Heart left ventricle (tissue), 16 donors: ENCODE measurements around the gene FTCD. TPM values are rescaled to one million over a fixed set of nuclear protein-coding genes. Genes with fewer than 3 reads are reported as not detected.

Experiments
- ATAC-seq, 4 donors: fragments of 200-7000 bp; cut with Tn5 transposase; one replicate each; pipeline ENCODE4 v1.9.1; 2020 to 2022; ENCODE audit warnings: moderate library complexity in 4 of 4, mild to moderate bottlenecking in 3 of 4, moderate number of reproducible peaks in 1 of 4
- DNase-seq, 5 donors: peaks; one replicate each; pipeline ENCODE4 v3.0.0-alpha.2; 2020
- H3K27ac ChIP-seq, 12 donors: fragments of 200-600 bp; sonication (generic) in 4 of 12; one replicate each; pipeline versions ENCODE4 v1.5.0 to v1.8.0; 2016 to 2022; ENCODE audit warnings: mild to moderate bottlenecking in 2 of 12
- H3K27me3 ChIP-seq, 9 donors: fragments of 200-600 bp; sonication (generic) in 2 of 9; one replicate each; pipeline versions ENCODE4 v1.5.1 to v1.8.0; 2016 to 2022; ENCODE audit warnings: mild to moderate bottlenecking in 3 of 9
- H3K36me3 ChIP-seq, 9 donors: fragments of 200-600 bp; sonication (generic) in 2 of 9; one replicate each; pipeline versions ENCODE4 v1.5.0 to v1.8.0; 2018 to 2022; ENCODE audit warnings: mild to moderate bottlenecking in 2 of 9
- H3K4me1 ChIP-seq, 12 donors: fragments of 200-600 bp; sonication (generic) in 4 of 12; one replicate each; pipeline versions ENCODE4 v1.5.0 to v1.8.0; 2016 to 2022; ENCODE audit warnings: mild to moderate bottlenecking in 3 of 12
- H3K4me3 ChIP-seq, 12 donors: fragments of 200-600 bp; sonication (generic) in 4 of 12; one replicate each; pipeline versions ENCODE4 v1.5.0 to v1.8.0; 2017 to 2022; ENCODE audit warnings: mild to moderate bottlenecking in 9 of 12, moderate library complexity in 4 of 12
- H3K9me3 ChIP-seq, 12 donors: fragments of 200-600 bp; sonication (generic) in 4 of 12; one replicate each; pipeline versions ENCODE4 v1.5.0 to v1.8.0; 2016 to 2022; ENCODE audit warnings: mild to moderate bottlenecking in 1 of 12
- CTCF ChIP-seq, 12 donors: fragments of 200-600 bp; sonication (generic) in 4 of 12; IDR thresholded peaks; one replicate each; pipeline versions ENCODE4 v1.5.0 to v1.8.0; 2018 to 2022; ENCODE audit warnings: antibody characterized with exemption in 12 of 12, mild to moderate bottlenecking in 5 of 12
- POLR2A ChIP-seq, 2 donors: fragments of 450-650 bp; IDR thresholded peaks; one replicate each; pipeline ENCODE4 v1.6.1; 2017; ENCODE audit warnings: antibody characterized with exemption in 2 of 2, mild to moderate bottlenecking in 2 of 2, moderate library complexity in 2 of 2
- WGBS, 4 donors: extraction: QIAGEN DNeasy Blood & Tissue Kit in 2 of 4; methylation state at CpG; one replicate each; pipeline versions ENCODE4 v1.1.5 to v1.1.7; 2013 to 2018; 5-methylcytosine and 5-hydroxymethylcytosine counted together
- intact Hi-C, 10 donors: fragments of 100-400 bp; cut with DNase I; formaldehyde crosslinking; loops; one replicate each; pipeline versions ENCODE4 v1.11.1 to v1.14.2; 2022
- polyA plus RNA-seq, 2 donors: library from polyadenylated mRNA; stranded (reverse); fragments of 200-250 nt; gene quantifications; one replicate each; pipeline ENCODE4 v1.2.3, GENCODE V29; 2013
- total RNA-seq, 9 donors: library from RNA; depleted of rRNA in 2 of 9; stranded (reverse); fragments of >200 nt in 2 of 9; fragmentation: NEBNext Ultra II Directional in 3 of 9; extraction: Animal tissue kit (Norgen Biotek cat#: 25700) in 3 of 9; gene quantifications; one replicate each; pipeline versions ENCODE4 v1.1.0 to v1.2.4, GENCODE V29; 2016 to 2023
- donor health status: ischemic (EF 13 %, LVEDD 7.1; RV severe dilation, severe dysfunction).
- donor health status: healthy with polysubstance abuse.
- donor health status: DM: no; HTN: yes; CAD: no.
- donor health status: DM: no; HTN: no; CAD: no.
- donor health status: ischemic (EF 25% LVEDD 6.9; RV normal size, moderate dysfunction).
- donor health status: ischemic (EF 25% LVEDD 5.7; RV mildly dilated, moderate dysfunction).
- donor health status: healthy.
- donor health status: DM: yes; HTN: yes; CAD: no.
- donor health status: ischemic (EF 35%, LVEDD 5.7; RV mildly dilated, moderate dysfunction).
- donor health status: nonischemic (EF 11% LVEDD 7.7; RV severe dilation, severe dysfunction).
- donor health status: DM: yes; HTN: yes; CAD: no.
- donor health status: PGD.
- donor health status: ischemic (EF 29% LVEDD 5.4; RV normal size, mild dysfunction).
- donor health status: nonischemic (EF 23%, LVEDD 6.1; RV moderate dilation, normal function).

Gene FTCD
- total and polyA plus RNA-seq, 11 donors: 0.17 to 3.1 (median 1.2) TPM; not detected in 1

- peak overlapping the region in 3 of 12 donors; percentile 6 to 17 (median 11) for H3K4me3 ChIP-seq
- no peaks in the 10 kb centered on the region for H3K27me3 ChIP-seq
- ATAC-seq: peak; percentile 53 to 89 (median 83)
- H3K36me3 ChIP-seq: no peaks in the 10 kb centered on the region
- H3K27ac ChIP-seq: peak overlapping the region; percentile 41 to 99 (median 76)
- intact Hi-C loops: loop anchor here in 1 of 10 donors (10.0 kb wide), 1 partner anchor 67 kb away; no protein-coding TSS in a partner anchor
- H3K4me1 ChIP-seq: peaks cover 0 to 24% (median 5%) of the 10 kb centered on the region in 12 donors
- WGBS, 4 donors: 70 to 76% (median 73%) methylated on average over 23 of the region's 23 CpGs
- peak; percentile 63 to 80 (median 72) for DNase-seq
- H3K9me3 ChIP-seq: peaks cover 0 to 19% (median 5%) of the 10 kb centered on the region in 12 donors
- TF ChIP-seq POLR2A (IDR thresholded peaks at IDR 0.05): peak in 1 of 2 donors; percentile 36
- TF ChIP-seq CTCF (IDR thresholded peaks at IDR 0.05): no peak
Observed at GRCh38 chr21:46092026-46092764, 63.2 kb downstream of the FTCD start.

DNA sequence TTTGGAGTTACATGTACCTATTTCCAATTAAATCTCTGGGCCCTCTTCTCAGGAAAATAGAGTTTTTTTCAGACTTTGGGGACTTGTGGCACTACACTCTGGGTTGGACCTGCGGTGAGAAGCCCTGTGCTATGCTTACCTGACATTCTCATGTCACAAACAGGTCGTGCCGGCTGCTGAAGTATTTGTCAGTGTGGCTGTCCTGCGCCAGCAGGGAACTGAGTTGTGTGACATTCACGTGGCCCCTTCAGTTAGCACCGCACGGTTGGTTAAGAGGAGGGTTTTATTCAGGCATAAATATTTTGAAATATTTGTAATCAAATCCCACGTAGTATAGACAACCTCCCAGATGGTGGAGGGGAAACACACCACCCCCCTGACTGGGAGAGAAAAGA is 63.8 kb downstream of the FTCD start:
- TF ChIP-seq CTCF (IDR thresholded peaks at IDR 0.05) (no peak), POLR2A (IDR thresholded peaks at IDR 0.05) (no peak)
- peak in 1 of 5 donors; percentile 20 for DNase-seq
- Histone ChIP-seq H3K27ac (peak overlapping the region; percentile 41 to 99 (median 76)), H3K36me3 (no peaks in the 10 kb centered on the region), H3K4me1 (peaks cover 0 to 22% (median 5%) of the 10 kb centered on the region in 12 donors), H3K27me3 (no peaks in the 10 kb centered on the region), H3K4me3 (peak overlapping the region in 3 of 12 donors; percentile 6 to 17 (median 11)), H3K9me3 (peaks cover 0 to 22% (median 9%) of the 10 kb centered on the region in 12 donors)
- intact Hi-C loops: loop anchor here in 1 of 10 donors (10.0 kb wide), 1 partner anchor 67 kb away; no protein-coding TSS in a partner anchor
- 85 to 88% (median 86%) methylated on average over 8 of the region's 8 CpGs for WGBS, 4 donors
- no peak for ATAC-seq

DNA sequence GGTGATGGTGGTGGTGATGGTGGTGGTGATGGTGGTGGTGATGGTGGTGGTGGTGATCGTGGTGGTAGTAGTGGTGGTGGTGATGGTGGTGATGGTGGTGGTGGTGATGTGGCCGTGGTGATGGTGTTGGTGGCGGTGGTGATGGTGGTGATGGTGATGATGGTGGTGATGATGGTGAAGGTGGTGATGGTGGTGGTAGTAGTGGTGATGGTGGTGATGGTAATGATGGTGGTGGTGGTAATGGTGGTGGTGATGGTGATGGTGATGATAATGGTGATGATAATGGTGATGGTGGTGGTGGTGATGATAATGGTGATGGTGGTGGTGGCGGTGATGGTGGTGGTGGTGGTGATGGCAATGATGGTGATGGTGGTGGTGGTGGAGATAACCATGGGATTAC is 64.3 kb downstream of the FTCD start:
- ATAC-seq (no peak), DNase-seq (peak in 1 of 5 donors; percentile 10)
- no peak for TF ChIP-seq POLR2A (IDR thresholded peaks at IDR 0.05)
- TF ChIP-seq CTCF (IDR thresholded peaks at IDR 0.05): no peak
- Histone ChIP-seq H3K4me1 (peaks cover 0 to 22% (median 5%) of the 10 kb centered on the region in 12 donors), H3K27me3 (no peaks in the 10 kb centered on the region), H3K27ac (peak overlapping the region in 1 of 12 donors; percentile 99), H3K36me3 (no peaks in the 10 kb centered on the region), H3K9me3 (peaks cover 0 to 26% (median 10%) of the 10 kb centered on the region in 12 donors), H3K4me3 (no peak overlapping the region)
- WGBS, 4 donors: 81 to 92% (median 83%) methylated on average over 4 of the region's 4 CpGs
- intact Hi-C loops: loop anchor here in 1 of 10 donors (10.0 kb wide), 1 partner anchor 66 kb away; no protein-coding TSS in a partner anchor

GRCh38 chr21:46089285-46089684 is 66.1 kb downstream of the FTCD start:
- Histone ChIP-seq H3K4me3 (no peak overlapping the region), H3K4me1 (peaks cover 0 to 14% (median 4%) of the 10 kb centered on the region in 12 donors), H3K27me3 (no peaks in the 10 kb centered on the region), H3K9me3 (peaks cover 0 to 32% (median 10%) of the 10 kb centered on the region in 12 donors), H3K27ac (peak overlapping the region in 1 of 12 donors; percentile 30), H3K36me3 (no peaks in the 10 kb centered on the region)
- TF ChIP-seq POLR2A (IDR thresholded peaks at IDR 0.05) (no peak), CTCF (IDR thresholded peaks at IDR 0.05) (no peak)
- ATAC-seq (no peak), DNase-seq (no peak)
- WGBS, 4 donors: 81 to 87% (median 83%) methylated on average over 5 of the region's 5 CpGs
- intact Hi-C loops: no loop called here
